ENCODE measurements around the gene GLUL. TPM values are rescaled to one million over a fixed set of nuclear protein-coding genes. Genes with fewer than 3 reads are reported as not detected.
A peak's percentile ranks its signal among the peaks of the same experiment; 100 is the strongest.

The GLUL gene
- total RNA-seq (2012; rRNA removed): 236 and 385 TPM in 2 replicates
- 131 and 149 TPM in 2 replicates for polyA plus RNA-seq (2012; rRNA removed)
- polyA plus RNA-seq (2012; cell fraction: cytosol; rRNA removed): 130 and 187 TPM in 2 replicates
- polyA plus RNA-seq (2012; cell fraction: nucleus; rRNA removed; ENCODE audit: low replicate concordance): 157 and 174 TPM in 2 replicates
- Bru-seq, nascent RNA: percentile 71 among the genes with signal in this experiment
- percentile 79 among the genes with signal in this experiment for BruChase-seq, experiment 1, labeled RNA remaining after a 6-hour chase
- percentile 90 among the genes with signal in this experiment for BruChase-seq, experiment 2, labeled RNA remaining after a 2-hour chase
- long read RNA-seq, full-length matches to known transcripts: 43 of 60 reads
- long read RNA-seq, partial matches to known transcripts: 8 of 60 reads
- long read RNA-seq, other reads (novel, unspliced or antisense): 9 of 60 reads

DNA sequence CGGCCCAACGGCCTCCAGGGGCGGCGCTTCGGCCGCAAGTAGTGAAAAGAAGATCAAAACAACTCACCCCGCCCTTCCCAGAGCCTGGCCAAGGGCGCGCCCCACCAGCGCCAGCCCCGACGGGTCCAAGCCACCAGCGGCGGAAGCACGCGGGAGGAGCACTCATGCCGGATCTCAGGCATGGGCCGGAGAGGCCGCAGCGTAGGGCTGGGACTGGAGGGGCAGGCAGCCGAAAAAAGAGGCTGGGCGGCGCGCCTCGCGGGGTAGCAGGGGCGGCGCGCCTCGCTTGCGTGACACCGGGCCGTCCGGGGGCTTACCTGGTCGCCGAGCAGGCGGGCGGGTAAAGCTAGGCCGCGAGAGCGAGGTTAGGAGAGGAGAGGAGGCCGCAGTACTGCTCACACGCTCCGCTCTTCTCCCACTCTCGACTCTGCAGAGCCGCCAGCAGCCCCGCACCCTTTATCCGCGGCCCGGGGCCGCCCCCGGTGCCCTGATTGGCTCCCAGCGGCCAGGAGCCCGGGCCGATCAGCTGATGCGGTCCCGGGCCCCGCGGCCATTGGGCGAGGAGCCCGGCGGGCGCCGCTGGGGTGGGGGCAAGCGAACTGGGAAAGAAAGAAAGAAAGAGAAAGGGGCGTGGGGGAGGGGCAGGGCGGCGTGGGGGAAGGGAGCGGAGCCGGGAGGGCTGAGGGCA, at the start of gene GLUL:
Gene GLUL (minus strand): TSS at position 429 of the 688 bp plus-strand sequence. CDS start 3,053 bp downstream, outside the sequence.
- dilution Hi-C loops (cut with HindIII; ENCODE audit: low sequenced_read_pairs, unreplicated experiment): no loop called here
- peak; percentile 89 for DNase-seq
- BruUV-seq (replicated peaks): TSS peak; percentile 32
- Histone ChIP-seq H2AK9ac (replicated peaks; ENCODE audit: low read depth, low read length, poor library complexity) (peak within 1 kb of the TSS; percentile 94), H3K4me3 (ENCODE audit: insufficient read depth, low read depth, low read length) (peak within 1 kb of the TSS; percentile 91), H3K27me3 (ENCODE audit: control insufficient read depth, insufficient read depth, low read length) (no peaks in the 10 kb centered on the region), H2AFZ (replicated peaks; ENCODE audit: low read length, poor library complexity) (peak within 1 kb of the TSS; percentile 97), H2BK5ac (ENCODE audit: low read depth, low read length, poor library complexity, severe bottlenecking) (peak within 1 kb of the TSS; percentile 74), H3K4me1 (ENCODE audit: control insufficient read depth, insufficient read depth, low read length) (peaks cover 3% of the 10 kb centered on the region), H3K9me1 (ENCODE audit: insufficient read depth, low read length) (peaks cover 9% of the 10 kb centered on the region; the same call in 1 of the 2 replicates), H2BK120ac (ENCODE audit: low read depth, low read length) (peak within 1 kb of the TSS; percentile 52), H4K20me1 (ENCODE audit: insufficient read depth, low read length) (peaks cover 27% of the 10 kb centered on the region), H4K5ac (ENCODE audit: low read depth, low read length) (peak within 1 kb of the TSS; percentile 78), H4K8ac (ENCODE audit: low read depth in 2 of 2, low read length in 2 of 2) (peak within 1 kb of the TSS; percentile 40 to 91; a peak in 3 of 4 replicates), H3K4me2 (ENCODE audit: low read depth, low read length) (peak within 1 kb of the TSS; percentile 98), H3K9me3 (ENCODE audit: control insufficient read depth, insufficient read depth, low read length) (no peaks in the 10 kb centered on the region), H3K9ac (ENCODE audit: low read depth, low read length) (peak within 1 kb of the TSS; percentile 81), H2AK5ac (ENCODE audit: low read depth, low read length) (0 out of 2 replicates have a peak within 1 kb of the TSS, but pooled peaks have one; percentile 14), H3K79me1 (ENCODE audit: low read depth in 1 of 2, low read length in 2 of 2) (peaks cover 13 to 36% of the 10 kb centered on the region in 2 experiments), H2BK15ac (ENCODE audit: low read depth, low read length) (no peak within 1 kb of the TSS), H3K14ac (replicated peaks; ENCODE audit: low read depth, low read length) (peak within 1 kb of the TSS; percentile 90), H3K4ac (ENCODE audit: low read depth, low read length) (peak within 1 kb of the TSS; percentile 87), H3K36me3 (ENCODE audit: control insufficient read depth, insufficient read depth, low read length) (peaks cover 18% of the 10 kb centered on the region), H2BK20ac (ENCODE audit: low read depth, low read length) (no peak within 1 kb of the TSS), H3K18ac (ENCODE audit: low read depth, low read length) (peak within 1 kb of the TSS; percentile 81; the same call in 1 of the 2 replicates), H4K91ac (ENCODE audit: insufficient read depth, low read depth, low read length) (peak within 1 kb of the TSS; percentile 80), H3K56ac (ENCODE audit: extremely low read depth, insufficient read depth, low read length) (peak within 1 kb of the TSS; percentile 49; the same call in 1 of the 2 replicates), H3K27ac (ENCODE audit: insufficient read depth, low read length) (peak within 1 kb of the TSS; percentile 88), H3K23ac (ENCODE audit: low read depth, low read length) (peak within 1 kb of the TSS; percentile 82)
- ChIA-PET POLR2A (ENCODE audit: unreplicated experiment) (interaction anchor here (0.6 to 1.4 kb wide), 2 partner anchors 249 to 1469 kb away, joined by 5 to 12 read pairs; no protein-coding TSS in a partner anchor), CTCF (interaction anchor here (0.5 to 1.2 kb wide), 3 partner anchors 133 to 306 kb away, joined by 3 read pairs; no protein-coding TSS in a partner anchor)
- in situ Hi-C loops (cut with MboI; ENCODE audit: low sequenced_read_pairs): loop anchor here (10.0 kb wide), 1 partner anchor 307 kb away; no protein-coding TSS in a partner anchor
- ATAC-seq (ENCODE audit: low read depth): peak; percentile 94
- WGBS, 2 experiments (ENCODE audit: extremely low coverage in 2 of 2, insufficient read length in 1 of 2): 0% methylated on average over 20 of the region's 70 CpGs; no CpG with 5 or more reads in 1 of the 2 experiments
- intact Hi-C loops (cut with micrococcal nuclease): loop anchor here (1.0 kb wide), 1 partner anchor 306 kb away; no protein-coding TSS in a partner anchor
- no peak for TF ChIP-seq RFX5 (IDR thresholded peaks at IDR 0.05; ENCODE audit: low read depth, low read length)
- no peak; the same call in 1 of the 2 replicates for TF ChIP-seq CTCF (conservative IDR thresholded peaks at IDR 0.05; ENCODE audit: low read depth, low read length)
- peak; percentile 98 for TF ChIP-seq POLR2A (IDR thresholded peaks at IDR 0.05; ENCODE audit: low read depth, low read length)
- TF ChIP-seq FOS (IDR thresholded peaks at IDR 0.05; ENCODE audit: low read depth, low read length): peak; percentile 32; the same call in 1 of the 2 replicates
- no peak for TF ChIP-seq RAD21 (IDR thresholded peaks at IDR 0.05; ENCODE audit: low read length)
- TF ChIP-seq MAFK (IDR thresholded peaks at IDR 0.05; ENCODE audit: low read depth, low read length): no peak
- TF ChIP-seq SMC3 (IDR thresholded peaks at IDR 0.05; ENCODE audit: low read depth, low read length): no peak
- peak; percentile 61; the same call in 1 of the 2 replicates for TF ChIP-seq MXI1 (IDR thresholded peaks at IDR 0.05; ENCODE audit: borderline replicate concordance, low read depth, low read length)
- TF ChIP-seq RCOR1 (IDR thresholded peaks at IDR 0.05; ENCODE audit: insufficient replicate concordance, low read length): no peak
- TF ChIP-seq, protein P1, sequence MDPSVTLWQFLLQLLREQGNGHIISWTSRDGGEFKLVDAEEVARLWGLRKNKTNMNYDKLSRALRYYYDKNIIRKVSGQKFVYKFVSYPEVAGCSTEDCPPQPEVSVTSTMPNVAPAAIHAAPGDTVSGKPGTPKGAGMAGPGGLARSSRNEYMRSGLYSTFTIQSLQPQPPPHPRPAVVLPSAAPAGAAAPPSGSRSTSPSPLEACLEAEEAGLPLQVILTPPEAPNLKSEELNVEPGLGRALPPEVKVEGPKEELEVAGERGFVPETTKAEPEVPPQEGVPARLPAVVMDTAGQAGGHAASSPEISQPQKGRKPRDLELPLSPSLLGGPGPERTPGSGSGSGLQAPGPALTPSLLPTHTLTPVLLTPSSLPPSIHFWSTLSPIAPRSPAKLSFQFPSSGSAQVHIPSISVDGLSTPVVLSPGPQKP (IDR thresholded peaks at IDR 0.05; ENCODE audit: borderline replicate concordance, low read depth, low read length): no peak
- TF ChIP-seq, protein P2, sequence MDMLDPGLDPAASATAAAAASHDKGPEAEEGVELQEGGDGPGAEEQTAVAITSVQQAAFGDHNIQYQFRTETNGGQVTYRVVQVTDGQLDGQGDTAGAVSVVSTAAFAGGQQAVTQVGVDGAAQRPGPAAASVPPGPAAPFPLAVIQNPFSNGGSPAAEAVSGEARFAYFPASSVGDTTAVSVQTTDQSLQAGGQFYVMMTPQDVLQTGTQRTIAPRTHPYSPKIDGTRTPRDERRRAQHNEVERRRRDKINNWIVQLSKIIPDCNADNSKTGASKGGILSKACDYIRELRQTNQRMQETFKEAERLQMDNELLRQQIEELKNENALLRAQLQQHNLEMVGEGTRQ (IDR thresholded peaks at IDR 0.05; ENCODE audit: low read depth, low read length): peak; percentile 89
